GM23338 (cell line): ENCODE data around the gene ADAMTS17. TPM values are rescaled to one million over a fixed set of nuclear protein-coding genes. Genes with fewer than 3 reads are reported as not detected.

Experiments used
- ATAC-seq: fragments of 200-7000 bp; cut with Tn5 transposase; 3 replicates; pipeline ENCODE4 v1.9.1; 2020
- DNase-seq: peaks from one replicate; pipeline ENCODE4 v3.0.0-alpha.2; 2015; ENCODE audit warnings: low spot score
- H2AFZ ChIP-seq: fragments of 200-600 bp; sonication (generic); 2 replicates; pipeline ENCODE4 v1.8.0; 2016; ENCODE audit warnings: antibody characterized with exemption, mild to moderate bottlenecking, moderate library complexity
- H3F3A ChIP-seq: fragments of 200-600 bp; sonication (generic); replicated peaks from 2 replicates; pipeline ENCODE4 v1.8.0; 2017; ENCODE audit warnings: antibody characterized with exemption, mixed run types, low read depth
- H3K27ac ChIP-seq: fragments of 200-600 bp; sonication (generic); 2 replicates; pipeline ENCODE4 v1.6.1; 2016; ENCODE audit warnings: low read depth
- H3K27me3 ChIP-seq: fragments of 200-600 bp; sonication (generic); 2 replicates; pipeline ENCODE4 v1.8.0; 2016; ENCODE audit warnings: mild to moderate bottlenecking, mixed run types, moderate library complexity; ENCODE audit not compliant: insufficient read depth
- H3K36me3 ChIP-seq: fragments of 200-600 bp; sonication (generic); 2 replicates; pipeline ENCODE4 v1.8.0; 2016; ENCODE audit warnings: mild to moderate bottlenecking; ENCODE audit not compliant: insufficient read depth
- H3K4me1 ChIP-seq: fragments of 200-600 bp; sonication (generic); 2 replicates; pipeline ENCODE4 v1.8.0; 2016; ENCODE audit warnings: mild to moderate bottlenecking, moderate library complexity; ENCODE audit not compliant: insufficient read depth
- H3K4me2 ChIP-seq: fragments of 200-600 bp; sonication (generic); 2 replicates; pipeline ENCODE4 v1.7.1; 2017; ENCODE audit warnings: mixed run types
- H3K4me3 ChIP-seq: fragments of 200-600 bp; sonication (generic); 2 replicates; pipeline ENCODE4 v1.6.1; 2016; ENCODE audit warnings: mixed run types
- H3K79me2 ChIP-seq: fragments of 200-600 bp; sonication (generic); replicated peaks from 2 replicates; pipeline ENCODE4 v1.8.0; 2017; ENCODE audit warnings: mild to moderate bottlenecking; ENCODE audit not compliant: insufficient read depth
- H3K9me2 ChIP-seq: fragments of 200-600 bp; sonication (generic); 2 replicates; pipeline ENCODE4 v1.8.0; 2017; ENCODE audit not compliant: insufficient read depth
- H4K20me1 ChIP-seq: fragments of 200-600 bp; sonication (generic); replicated peaks from 2 replicates; pipeline ENCODE4 v1.8.0; 2017; ENCODE audit warnings: mild to moderate bottlenecking; ENCODE audit not compliant: insufficient read depth
- H3K27ac Mint-ChIP-seq: 2 replicates; pipeline ENCODE4 v1.8.0; 2020; ENCODE audit warnings: inconsistent platforms, mild to moderate bottlenecking, moderate library complexity, mixed read lengths
- H3K27me3 Mint-ChIP-seq: 3 replicates; pipeline ENCODE4 v1.8.0; 2022; ENCODE audit warnings: low read depth, mild to moderate bottlenecking, moderate library complexity, mixed read lengths, inconsistent platforms; ENCODE audit not compliant: insufficient read depth, poor library complexity
- H3K36me3 Mint-ChIP-seq: 3 replicates; pipeline ENCODE4 v1.8.0; 2021; ENCODE audit warnings: low read depth, mild to moderate bottlenecking, inconsistent platforms, moderate library complexity, mixed read lengths
- H3K4me1 Mint-ChIP-seq: 3 replicates; pipeline ENCODE4 v1.8.0; 2020; ENCODE audit warnings: mild to moderate bottlenecking, inconsistent platforms, mixed read lengths
- H3K4me3 Mint-ChIP-seq: 3 replicates; pipeline ENCODE4 v1.8.0; 2021; ENCODE audit warnings: moderate library complexity, mild to moderate bottlenecking, inconsistent platforms, mixed read lengths
- H3K9me3 Mint-ChIP-seq: 3 replicates; pipeline ENCODE4 v1.8.0; 2020; ENCODE audit warnings: moderate library complexity, mild to moderate bottlenecking, inconsistent platforms, mixed read lengths
- CREB1 ChIP-seq: fragments of 250-450 bp; sonication (Bioruptor Pico); IDR thresholded peaks from 2 replicates; pipeline ENCODE4 v1.5.0; 2020; ENCODE audit warnings: low read depth, mild to moderate bottlenecking, moderate library complexity
- EZH2phosphoT487 ChIP-seq: fragments of 200-600 bp; sonication (generic); IDR thresholded peaks from one replicate; pipeline ENCODE4 v1.8.1; 2018; ENCODE audit warnings: antibody characterized with exemption; ENCODE audit not compliant: unreplicated experiment
- NANOG ChIP-seq: IDR thresholded peaks from 2 replicates; pipeline ENCODE4 v1.6.1; 2016; ENCODE audit warnings: antibody characterized with exemption, borderline replicate concordance
- STAT1 ChIP-seq: IDR thresholded peaks from one replicate; pipeline ENCODE4 v1.6.1; 2016; ENCODE audit warnings: antibody characterized with exemption; ENCODE audit not compliant: unreplicated experiment
- polyA plus RNA-seq: library from polyadenylated mRNA; unstranded; fragments of >200 nt; fragmentation: Nextera tagmentation; extraction: Ambion mirVana; gene quantifications from 2 replicates; pipeline ENCODE4 v1.2.1, GENCODE V29; 2016
- total RNA-seq: library from RNA; depleted of rRNA; stranded (reverse); fragments of >200 nt; shearing (Covaris generic); gene quantifications from 2 replicates; pipeline ENCODE4 v1.2.3, GENCODE V29; 2014
- TF ChIP-seq, protein P1 (sequence below), 2 experiments: fragments of 200-600 bp in 1 of 2; sonication (generic) in 1 of 2; conservative IDR thresholded peaks; 2 replicates each; pipeline versions ENCODE4 v1.5.1 to v1.6.1; 2016 to 2017; ENCODE audit warnings: antibody characterized with exemption in 2 of 2, low read depth in 2 of 2, mild to moderate bottlenecking in 2 of 2, moderate library complexity in 1 of 2
- TF ChIP-seq, protein P2 (sequence below): fragments of 250-450 bp; sonication (Bioruptor Pico); IDR thresholded peaks from 2 replicates; pipeline ENCODE4 v1.5.0; 2020; ENCODE audit warnings: mild to moderate bottlenecking, moderate library complexity

ADAMTS17 gene
- total and polyA plus RNA-seq, 2 experiments from 2014 or later: 0.60 to 3.8 TPM

DNA sequence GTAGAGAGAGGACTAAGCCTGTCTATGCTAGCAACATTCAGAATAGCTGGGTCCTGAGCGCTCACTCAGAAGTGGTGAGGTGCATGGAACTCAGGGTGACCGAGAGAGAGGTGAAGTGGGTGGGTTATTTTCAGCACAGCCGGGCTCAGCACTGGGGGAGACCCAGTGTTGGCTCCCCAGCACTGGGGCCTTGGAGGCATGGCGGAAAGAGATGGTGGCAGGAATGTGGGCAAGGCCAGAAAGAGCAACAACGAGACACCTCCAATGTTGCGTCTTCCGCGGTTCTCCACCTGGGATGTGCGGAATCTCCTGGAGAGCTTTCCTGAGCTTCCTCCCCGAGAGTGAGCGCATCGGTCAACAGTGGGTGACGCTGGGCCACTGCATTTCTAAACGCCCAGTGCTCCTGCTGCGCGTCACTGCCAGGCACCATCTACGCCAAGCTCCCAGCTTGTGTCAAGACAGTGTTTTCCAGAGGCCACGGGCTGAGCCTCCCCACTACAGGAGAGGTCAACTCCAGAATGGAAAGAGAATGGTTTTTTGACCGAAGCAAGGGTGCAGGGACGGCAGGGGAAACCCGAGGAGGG lies 148.4 kb downstream of the ADAMTS17 start (continued):
- TF ChIP-seq, protein P1, sequence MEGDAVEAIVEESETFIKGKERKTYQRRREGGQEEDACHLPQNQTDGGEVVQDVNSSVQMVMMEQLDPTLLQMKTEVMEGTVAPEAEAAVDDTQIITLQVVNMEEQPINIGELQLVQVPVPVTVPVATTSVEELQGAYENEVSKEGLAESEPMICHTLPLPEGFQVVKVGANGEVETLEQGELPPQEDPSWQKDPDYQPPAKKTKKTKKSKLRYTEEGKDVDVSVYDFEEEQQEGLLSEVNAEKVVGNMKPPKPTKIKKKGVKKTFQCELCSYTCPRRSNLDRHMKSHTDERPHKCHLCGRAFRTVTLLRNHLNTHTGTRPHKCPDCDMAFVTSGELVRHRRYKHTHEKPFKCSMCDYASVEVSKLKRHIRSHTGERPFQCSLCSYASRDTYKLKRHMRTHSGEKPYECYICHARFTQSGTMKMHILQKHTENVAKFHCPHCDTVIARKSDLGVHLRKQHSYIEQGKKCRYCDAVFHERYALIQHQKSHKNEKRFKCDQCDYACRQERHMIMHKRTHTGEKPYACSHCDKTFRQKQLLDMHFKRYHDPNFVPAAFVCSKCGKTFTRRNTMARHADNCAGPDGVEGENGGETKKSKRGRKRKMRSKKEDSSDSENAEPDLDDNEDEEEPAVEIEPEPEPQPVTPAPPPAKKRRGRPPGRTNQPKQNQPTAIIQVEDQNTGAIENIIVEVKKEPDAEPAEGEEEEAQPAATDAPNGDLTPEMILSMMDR (conservative IDR thresholded peaks at IDR 0.05; ENCODE audit: low read depth in 2 of 2): no peak
- no peak for TF ChIP-seq NANOG
- TF ChIP-seq, protein P2, sequence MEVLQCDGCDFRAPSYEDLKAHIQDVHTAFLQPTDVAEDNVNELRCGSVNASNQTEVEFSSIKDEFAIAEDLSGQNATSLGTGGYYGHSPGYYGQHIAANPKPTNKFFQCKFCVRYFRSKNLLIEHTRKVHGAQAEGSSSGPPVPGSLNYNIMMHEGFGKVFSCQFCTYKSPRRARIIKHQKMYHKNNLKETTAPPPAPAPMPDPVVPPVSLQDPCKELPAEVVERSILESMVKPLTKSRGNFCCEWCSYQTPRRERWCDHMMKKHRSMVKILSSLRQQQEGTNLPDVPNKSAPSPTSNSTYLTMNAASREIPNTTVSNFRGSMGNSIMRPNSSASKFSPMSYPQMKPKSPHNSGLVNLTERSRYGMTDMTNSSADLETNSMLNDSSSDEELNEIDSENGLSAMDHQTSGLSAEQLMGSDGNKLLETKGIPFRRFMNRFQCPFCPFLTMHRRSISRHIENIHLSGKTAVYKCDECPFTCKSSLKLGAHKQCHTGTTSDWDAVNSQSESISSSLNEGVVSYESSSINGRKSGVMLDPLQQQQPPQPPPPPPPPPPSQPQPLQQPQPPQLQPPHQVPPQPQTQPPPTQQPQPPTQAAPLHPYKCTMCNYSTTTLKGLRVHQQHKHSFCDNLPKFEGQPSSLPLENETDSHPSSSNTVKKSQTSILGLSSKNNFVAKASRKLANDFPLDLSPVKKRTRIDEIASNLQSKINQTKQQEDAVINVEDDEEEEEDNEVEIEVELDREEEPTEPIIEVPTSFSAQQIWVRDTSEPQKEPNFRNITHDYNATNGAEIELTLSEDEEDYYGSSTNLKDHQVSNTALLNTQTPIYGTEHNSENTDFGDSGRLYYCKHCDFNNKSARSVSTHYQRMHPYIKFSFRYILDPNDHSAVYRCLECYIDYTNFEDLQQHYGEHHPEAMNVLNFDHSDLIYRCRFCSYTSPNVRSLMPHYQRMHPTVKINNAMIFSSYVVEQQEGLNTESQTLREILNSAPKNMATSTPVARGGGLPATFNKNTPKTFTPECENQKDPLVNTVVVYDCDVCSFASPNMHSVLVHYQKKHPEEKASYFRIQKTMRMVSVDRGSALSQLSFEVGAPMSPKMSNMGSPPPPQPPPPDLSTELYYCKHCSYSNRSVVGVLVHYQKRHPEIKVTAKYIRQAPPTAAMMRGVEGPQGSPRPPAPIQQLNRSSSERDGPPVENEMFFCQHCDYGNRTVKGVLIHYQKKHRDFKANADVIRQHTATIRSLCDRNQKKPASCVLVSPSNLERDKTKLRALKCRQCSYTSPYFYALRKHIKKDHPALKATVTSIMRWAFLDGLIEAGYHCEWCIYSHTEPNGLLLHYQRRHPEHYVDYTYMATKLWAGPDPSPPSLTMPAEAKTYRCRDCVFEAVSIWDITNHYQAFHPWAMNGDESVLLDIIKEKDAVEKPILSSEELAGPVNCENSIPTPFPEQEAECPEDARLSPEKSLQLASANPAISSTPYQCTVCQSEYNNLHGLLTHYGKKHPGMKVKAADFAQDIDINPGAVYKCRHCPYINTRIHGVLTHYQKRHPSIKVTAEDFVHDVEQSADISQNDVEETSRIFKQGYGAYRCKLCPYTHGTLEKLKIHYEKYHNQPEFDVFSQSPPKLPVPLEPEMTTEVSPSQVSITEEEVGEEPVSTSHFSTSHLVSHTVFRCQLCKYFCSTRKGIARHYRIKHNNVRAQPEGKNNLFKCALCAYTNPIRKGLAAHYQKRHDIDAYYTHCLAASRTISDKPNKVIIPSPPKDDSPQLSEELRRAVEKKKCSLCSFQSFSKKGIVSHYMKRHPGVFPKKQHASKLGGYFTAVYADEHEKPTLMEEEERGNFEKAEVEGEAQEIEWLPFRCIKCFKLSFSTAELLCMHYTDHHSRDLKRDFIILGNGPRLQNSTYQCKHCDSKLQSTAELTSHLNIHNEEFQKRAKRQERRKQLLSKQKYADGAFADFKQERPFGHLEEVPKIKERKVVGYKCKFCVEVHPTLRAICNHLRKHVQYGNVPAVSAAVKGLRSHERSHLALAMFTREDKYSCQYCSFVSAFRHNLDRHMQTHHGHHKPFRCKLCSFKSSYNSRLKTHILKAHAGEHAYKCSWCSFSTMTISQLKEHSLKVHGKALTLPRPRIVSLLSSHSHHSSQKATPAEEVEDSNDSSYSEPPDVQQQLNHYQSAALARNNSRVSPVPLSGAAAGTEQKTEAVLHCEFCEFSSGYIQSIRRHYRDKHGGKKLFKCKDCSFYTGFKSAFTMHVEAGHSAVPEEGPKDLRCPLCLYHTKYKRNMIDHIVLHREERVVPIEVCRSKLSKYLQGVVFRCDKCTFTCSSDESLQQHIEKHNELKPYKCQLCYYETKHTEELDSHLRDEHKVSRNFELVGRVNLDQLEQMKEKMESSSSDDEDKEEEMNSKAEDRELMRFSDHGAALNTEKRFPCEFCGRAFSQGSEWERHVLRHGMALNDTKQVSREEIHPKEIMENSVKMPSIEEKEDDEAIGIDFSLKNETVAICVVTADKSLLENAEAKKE (CRISPR knock-in tag): no peak

DNA sequence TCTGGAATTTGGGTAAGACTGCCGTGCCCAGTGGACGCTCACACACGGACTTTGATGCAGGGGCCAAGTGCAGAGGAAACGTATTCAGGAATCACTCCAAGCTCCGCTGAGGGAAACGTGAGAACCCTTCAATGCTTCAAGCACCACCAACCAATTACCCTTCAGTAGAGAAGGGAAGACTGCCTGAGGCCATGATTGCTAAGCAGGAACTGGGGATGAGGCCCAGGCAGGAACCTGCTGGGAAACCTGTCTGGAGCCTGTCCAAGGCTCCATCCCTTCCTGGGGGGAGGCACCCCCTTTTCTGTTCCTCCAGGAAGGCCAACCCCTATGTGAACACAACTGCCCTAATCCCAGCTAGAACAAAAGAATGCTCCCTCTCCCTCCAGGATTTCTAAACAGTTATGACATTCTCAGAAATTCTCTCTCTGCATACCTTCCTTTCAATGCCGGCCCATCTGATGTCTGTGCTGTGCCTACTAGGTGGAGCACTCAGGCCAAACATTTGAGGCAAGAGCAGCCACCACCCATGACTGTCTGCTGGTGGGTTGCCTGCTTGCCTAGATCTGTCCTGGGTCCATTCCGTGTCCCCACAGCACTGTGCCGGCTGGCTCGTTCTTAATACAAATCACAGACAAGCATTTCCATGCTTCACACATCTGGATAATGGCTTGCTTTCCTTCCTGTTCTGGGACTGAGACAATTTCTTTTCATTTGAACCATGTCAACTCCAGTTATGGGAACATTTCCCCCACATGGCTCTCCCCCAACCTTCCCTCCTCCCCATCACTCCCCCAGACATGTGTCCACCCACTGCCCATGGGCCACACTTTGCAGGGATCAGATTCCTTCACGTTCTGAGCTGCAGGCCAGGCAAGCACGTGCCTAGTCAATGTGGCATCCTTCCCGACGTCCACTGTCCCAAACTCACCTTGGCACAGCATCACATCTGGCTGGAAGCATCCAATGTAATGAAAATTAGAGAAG lies 149.4 kb downstream of the ADAMTS17 start:
- Mint-ChIP-seq H3K27me3 (peaks cover 15% of the 10 kb centered on the region), H3K27ac (no peak overlapping the region)
- peak; percentile 23; the same call in 2 of the 3 replicates for ATAC-seq
- TF ChIP-seq STAT1 (no peak), EZH2phosphoT487 (no peak), CREB1 (CRISPR knock-in tag) (no peak)

More for the DNA sequence above, 149.4 kb downstream of the ADAMTS17 start:
- Mint-ChIP-seq H3K9me3 (no peaks in the 10 kb centered on the region), H3K4me3 (no peak overlapping the region), H3K4me1 (peaks cover 25% of the 10 kb centered on the region), H3K36me3 (0 out of 3 replicates have a peak, but pooled peaks cover 3% of the 10 kb centered on the region)
- H2AFZ ChIP-seq: no peak overlapping the region
- DNase-seq: no peak
- no peaks in the 10 kb centered on the region for H3F3A ChIP-seq
- H3K79me2 ChIP-seq: no peaks in the 10 kb centered on the region
- no peaks in the 10 kb centered on the region for H3K36me3 ChIP-seq
- H3K4me2 ChIP-seq: no peak overlapping the region
- H4K20me1 ChIP-seq: no peaks in the 10 kb centered on the region
- no peaks in the 10 kb centered on the region; the same call in 1 of the 2 replicates for H3K4me1 ChIP-seq
- H3K4me3 ChIP-seq: no peak overlapping the region
- no peaks in the 10 kb centered on the region; the same call in 1 of the 2 replicates for H3K9me2 ChIP-seq
- H3K27ac ChIP-seq: no peak overlapping the region
- no peaks in the 10 kb centered on the region for H3K27me3 ChIP-seq
